H1 (cell line): ENCODE results near the gene FOXS1. TPM values are rescaled to one million over a fixed set of nuclear protein-coding genes. Genes with fewer than 3 reads are reported as not detected.

Experiments used
- polyA plus RNA-seq, 7 experiments: library from polyadenylated mRNA; depleted of rRNA in 3 of 7; stranded (reverse) in 5 of 7; unstranded in 2 of 7; fragments of >200 nt in 5 of 7; fragments of 200-250 nt in 2 of 7; gene quantifications; 1 replicate in 5 of 7; 2 replicates in 1 of 7; 4 replicates in 1 of 7; pipeline versions ENCODE4 v1.2.1 to v1.2.3, GENCODE V29; 2011 to 2013; ENCODE audit warnings: missing spikeins in 2 of 7, mixed read lengths in 2 of 7
- total RNA-seq: library from RNA; stranded (reverse); fragmentation: NEBNext Ultra II Directional; extraction: Animal tissue kit (Norgen Biotek cat#: 25700); gene quantifications from 2 replicates; pipeline ENCODE4 v1.2.1, GENCODE V29; 2021
- TF ChIP-seq, protein P1 (sequence below), 3 experiments: IDR thresholded peaks; 1 replicate in 2 of 3; 2 replicates in 1 of 3; pipeline versions ENCODE4 v1.5.1 to v1.6.1; 2011; ENCODE audit warnings: low read length in 3 of 3, mild to moderate bottlenecking in 3 of 3, inconsistent platforms in 2 of 3, low read depth in 1 of 3, moderate library complexity in 1 of 3; ENCODE audit not compliant: insufficient read depth in 1 of 3; ENCODE audit errors: control extremely low read depth in 1 of 3

The FOXS1 gene
- total and polyA plus RNA-seq, 2 of the 8 experiments (the other 6 are each of a cell fraction or from before 2014, with no cell fraction given) = 0.45 TPM; not detected in 1

- TF ChIP-seq, protein P1, sequence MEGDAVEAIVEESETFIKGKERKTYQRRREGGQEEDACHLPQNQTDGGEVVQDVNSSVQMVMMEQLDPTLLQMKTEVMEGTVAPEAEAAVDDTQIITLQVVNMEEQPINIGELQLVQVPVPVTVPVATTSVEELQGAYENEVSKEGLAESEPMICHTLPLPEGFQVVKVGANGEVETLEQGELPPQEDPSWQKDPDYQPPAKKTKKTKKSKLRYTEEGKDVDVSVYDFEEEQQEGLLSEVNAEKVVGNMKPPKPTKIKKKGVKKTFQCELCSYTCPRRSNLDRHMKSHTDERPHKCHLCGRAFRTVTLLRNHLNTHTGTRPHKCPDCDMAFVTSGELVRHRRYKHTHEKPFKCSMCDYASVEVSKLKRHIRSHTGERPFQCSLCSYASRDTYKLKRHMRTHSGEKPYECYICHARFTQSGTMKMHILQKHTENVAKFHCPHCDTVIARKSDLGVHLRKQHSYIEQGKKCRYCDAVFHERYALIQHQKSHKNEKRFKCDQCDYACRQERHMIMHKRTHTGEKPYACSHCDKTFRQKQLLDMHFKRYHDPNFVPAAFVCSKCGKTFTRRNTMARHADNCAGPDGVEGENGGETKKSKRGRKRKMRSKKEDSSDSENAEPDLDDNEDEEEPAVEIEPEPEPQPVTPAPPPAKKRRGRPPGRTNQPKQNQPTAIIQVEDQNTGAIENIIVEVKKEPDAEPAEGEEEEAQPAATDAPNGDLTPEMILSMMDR (IDR thresholded peaks at IDR 0.05; ENCODE audit: control extremely low read depth in 1 of 3, insufficient read depth in 1 of 3, low read depth in 1 of 3, low read length in 3 of 3) = peak in 2 of 3 experiments; percentile 24 to 35; a peak in 2 of 4 replicates
Measured at GRCh38 chr20:31879143-31879987, 34.0 kb upstream of the FOXS1 start (continued).
